Activated CD4-positive, CD25-positive, alpha-beta regulatory T cell (primary cell): ENCODE measurements around the gene CLEC10A.
"Not testable (repeated sequence)": the region's sequence is repeated elsewhere in the genome, so short reads cannot be mapped to it uniquely, and the experiment has no call there.

Experiments used
- DNase-seq, 4 experiments: peaks; one replicate each; lab custom pipeline; 2025; lab: John Stamatoyannopoulos, UW

CLEC10A gene

DNA sequence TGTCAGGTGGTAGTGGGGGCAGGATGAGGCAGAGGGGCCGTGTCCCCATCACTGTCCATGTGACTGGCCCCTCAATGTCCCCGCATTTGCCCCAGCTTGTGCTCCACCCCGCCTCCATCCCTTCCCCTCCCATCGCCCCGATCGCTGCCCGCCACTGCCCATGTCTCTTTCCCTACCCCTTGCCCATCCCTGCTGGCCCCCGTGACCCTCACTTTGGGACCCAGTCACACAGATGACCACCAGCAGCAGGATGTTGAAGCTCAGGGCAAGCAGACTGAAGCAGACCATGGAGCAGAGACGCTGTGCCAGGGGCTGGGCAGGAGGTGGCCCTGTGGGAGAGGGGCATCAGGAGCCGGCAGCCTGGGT lies 28.5 kb upstream of the CLEC10A start:
- DNase-seq = no peak

- DNase-seq = no peak
These were observed 27.9 kb upstream of the CLEC10A start for GRCh38 chr17:7107795-7108559.

- no peak for DNase-seq
These were observed 27.1 kb upstream of the CLEC10A start for GRCh38 chr17:7107012-7107754.

GRCh38 chr17:7102421-7102820 lies 22.4 kb upstream of the CLEC10A start:
- DNase-seq = no peak

GRCh38 chr17:7101531-7101930 lies 21.5 kb upstream of the CLEC10A start:
- no peak for DNase-seq

DNA sequence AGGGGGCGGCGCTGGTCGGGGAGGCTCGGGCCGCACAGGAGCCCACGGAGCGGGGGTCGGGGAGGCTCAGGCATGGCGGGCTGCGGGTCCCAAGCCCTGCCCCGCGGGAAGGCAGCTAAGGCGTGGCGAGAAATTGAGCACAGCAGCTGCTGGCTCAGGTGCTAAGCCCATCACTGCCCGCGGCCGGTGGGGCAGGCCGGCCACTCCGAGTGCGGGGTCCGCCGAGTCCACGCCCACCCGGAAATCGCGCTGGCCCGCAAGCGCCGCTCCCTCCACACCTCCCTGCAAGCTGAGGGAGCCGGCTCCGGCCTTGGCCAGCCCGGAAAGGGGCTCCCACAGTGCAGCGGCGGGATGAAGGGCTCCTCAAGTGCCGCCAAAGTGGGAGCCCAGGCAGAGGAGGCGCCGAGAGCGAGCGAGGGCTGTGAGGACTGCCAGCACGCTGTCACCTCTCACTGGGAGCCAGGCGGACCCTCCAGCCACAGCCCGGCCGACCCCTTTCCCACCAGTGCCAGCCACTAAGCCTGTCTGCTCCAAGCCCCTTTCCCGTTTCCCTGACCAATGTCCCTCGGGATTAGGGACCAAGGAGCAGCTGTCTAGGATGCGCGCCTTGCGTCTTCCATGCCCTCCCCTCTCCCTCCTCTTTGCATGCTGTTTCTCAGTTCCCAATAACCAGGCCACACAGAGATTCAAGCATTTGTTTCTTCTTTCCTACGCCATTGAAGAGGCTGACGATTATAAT lies 20.8 kb upstream of the CLEC10A start:
- DNase-seq = not testable (repeated sequence)

- DNase-seq = no peak
These were observed 18.9 kb upstream of the CLEC10A start for GRCh38 chr17:7098802-7099459.

DNA sequence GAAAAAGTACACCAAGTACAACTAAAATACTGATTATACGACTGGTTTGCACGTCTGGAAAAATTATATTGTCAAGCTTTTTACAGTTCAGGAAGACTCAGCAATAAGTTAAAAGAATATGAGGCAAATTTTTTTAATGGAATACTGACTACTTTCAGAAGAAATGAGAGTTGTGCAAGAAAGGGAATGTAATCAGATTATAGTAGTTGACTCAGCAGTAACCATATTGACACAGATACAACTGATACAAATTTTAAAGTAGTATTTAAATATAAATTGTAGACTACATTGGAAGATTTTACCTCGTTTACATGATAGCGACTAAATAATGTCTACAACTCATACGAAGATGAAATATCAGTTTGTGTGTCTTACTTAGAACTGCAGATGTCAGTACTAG lies 17.9 kb upstream of the CLEC10A start:
- DNase-seq = no peak

GRCh38 chr17:7095625-7096024 lies 15.6 kb upstream of the CLEC10A start:
- no peak for DNase-seq

DNA sequence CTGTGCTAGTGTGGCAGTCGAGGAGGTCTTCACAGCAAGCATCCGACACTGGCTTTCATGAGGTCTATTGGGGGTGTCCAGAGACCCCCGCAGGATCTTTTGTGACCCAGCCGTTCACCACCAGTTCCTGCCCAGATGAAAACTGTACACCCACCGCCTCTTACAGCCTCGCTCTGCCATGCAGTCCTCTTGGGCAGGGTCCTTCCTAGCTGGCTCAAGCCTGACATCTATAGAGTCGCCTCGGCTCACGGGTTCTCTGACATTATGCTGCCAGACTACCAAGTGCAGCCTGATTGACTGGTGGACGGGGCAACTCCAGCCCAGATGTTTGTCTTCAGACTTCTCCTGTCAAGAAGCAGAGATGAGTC lies 14.6 kb upstream of the CLEC10A start:
- no peak for DNase-seq

DNA sequence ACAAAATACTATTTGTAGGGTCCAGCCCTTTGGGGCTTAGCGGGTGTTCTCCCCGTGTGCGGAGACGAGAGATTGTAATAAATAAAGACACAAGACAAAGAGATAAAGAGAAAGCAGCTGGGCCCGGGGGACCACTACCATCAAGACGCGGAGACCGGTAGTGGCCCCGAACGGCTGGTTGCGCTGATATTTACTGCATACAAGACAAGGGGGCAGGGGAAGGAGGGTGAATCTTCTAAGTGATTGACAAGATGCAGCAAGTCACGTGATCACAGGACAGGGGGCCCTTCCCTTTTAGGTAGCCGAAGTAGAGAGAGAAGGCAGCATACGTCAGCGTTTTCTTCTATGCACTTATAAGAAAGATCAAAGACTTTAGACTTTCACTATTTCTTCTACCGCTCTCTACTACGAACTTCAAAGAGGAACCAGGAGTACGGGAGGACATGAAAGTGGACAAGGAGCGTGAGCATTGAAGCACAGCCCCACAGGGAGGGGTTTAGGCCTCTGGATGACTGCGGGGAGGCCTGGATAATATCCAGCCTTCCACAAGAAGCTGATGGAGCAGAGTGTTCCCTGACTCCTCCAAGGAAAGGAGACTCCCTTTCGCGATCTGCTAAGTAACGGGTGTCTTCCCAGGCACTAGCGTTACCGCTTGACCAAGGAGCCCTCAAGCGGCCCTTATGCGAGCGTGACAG lies 11.4 kb upstream of the CLEC10A start:
- not testable (repeated sequence) for DNase-seq

GRCh38 chr17:7089570-7089969 lies 9.5 kb upstream of the CLEC10A start:
- DNase-seq = not testable (repeated sequence)

DNA sequence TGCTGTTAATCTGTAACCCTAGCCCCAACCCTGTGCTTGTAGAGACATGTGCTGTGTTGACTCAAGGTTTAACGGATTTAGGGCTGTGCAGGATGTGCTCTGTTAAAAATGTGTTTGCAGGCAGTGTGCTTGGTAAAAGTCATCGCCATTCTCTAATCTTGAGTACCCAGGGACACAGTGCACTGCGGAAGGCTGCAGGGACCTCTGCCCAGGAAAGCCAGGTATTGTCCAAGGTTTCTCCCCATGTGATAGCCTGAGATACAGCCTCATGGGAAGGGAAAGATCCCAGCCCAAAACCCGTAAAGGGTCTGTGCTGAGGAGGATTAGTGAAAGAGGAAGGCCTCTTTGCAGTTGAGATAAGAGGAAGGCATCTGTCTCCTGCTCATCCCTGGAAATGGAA lies 8.4 kb upstream of the CLEC10A start:
- DNase-seq = not testable (repeated sequence)

- no peak for DNase-seq
These were observed 4.0 kb upstream of the CLEC10A start for GRCh38 chr17:7084088-7084487.

DNA sequence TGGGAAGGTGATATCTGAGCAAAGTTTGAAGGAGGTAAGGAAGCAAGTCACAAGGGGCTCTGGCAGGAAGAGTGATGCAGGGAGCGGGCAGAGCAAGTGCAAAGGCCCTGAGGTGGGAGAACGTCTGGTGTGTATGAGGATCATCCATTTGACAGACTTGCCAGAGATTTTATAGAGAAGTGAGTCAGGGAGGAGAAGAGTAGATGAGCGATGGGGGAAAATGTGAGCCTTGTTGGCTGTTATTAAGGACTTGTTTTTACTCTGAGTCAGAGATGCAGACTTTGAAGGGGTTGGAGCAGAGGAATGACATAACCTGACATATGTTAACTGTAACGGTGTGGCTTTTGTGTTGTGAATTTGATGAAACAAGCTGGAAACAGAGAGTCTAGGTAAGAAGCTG lies 3.5 kb upstream of the CLEC10A start:
- DNase-seq = no peak

DNA sequence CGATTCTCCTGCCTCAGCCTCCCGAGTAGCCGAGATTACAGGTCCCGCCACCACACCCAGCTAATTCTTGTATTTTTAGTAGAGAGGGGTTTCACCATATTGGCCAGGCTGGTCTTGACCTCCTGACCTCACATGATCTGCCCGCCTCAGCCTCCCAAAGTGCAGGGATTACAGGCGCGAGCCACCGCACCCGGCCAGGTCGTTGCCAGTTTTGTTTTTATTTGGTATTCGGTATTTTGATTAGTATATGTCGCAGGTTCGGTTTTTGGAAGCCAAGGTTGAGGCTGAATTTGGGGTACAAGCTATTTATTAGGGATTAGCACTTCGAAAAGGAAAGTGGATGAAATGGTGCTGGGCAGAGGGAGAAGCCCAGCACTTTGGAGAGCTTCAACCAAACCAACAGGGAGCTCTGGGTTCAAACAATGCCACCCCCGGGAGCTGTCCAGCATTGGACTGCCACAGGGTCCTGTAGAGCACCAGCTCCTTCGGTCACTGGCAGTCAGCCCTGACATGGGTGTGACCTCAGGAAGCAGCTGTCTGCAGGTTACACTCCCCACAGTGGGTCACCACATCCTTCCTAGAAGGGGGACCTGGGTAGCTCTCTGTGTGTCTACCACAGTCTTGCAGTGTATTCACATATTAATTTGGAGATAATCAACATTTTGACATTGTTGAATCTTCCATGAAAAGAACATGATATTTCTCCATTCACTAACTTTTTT lies 1.5 kb upstream of the CLEC10A start:
- no peak for DNase-seq

- no peak for DNase-seq
These were observed 498 bp upstream of the CLEC10A start for GRCh38 chr17:7080456-7081041.

- DNase-seq = no peak
These were observed 1.3 kb downstream of the CLEC10A start for GRCh38 chr17:7078711-7079110.

- DNase-seq = no peak
These were observed 2.0 kb downstream of the CLEC10A start for GRCh38 chr17:7077911-7078546.

DNA sequence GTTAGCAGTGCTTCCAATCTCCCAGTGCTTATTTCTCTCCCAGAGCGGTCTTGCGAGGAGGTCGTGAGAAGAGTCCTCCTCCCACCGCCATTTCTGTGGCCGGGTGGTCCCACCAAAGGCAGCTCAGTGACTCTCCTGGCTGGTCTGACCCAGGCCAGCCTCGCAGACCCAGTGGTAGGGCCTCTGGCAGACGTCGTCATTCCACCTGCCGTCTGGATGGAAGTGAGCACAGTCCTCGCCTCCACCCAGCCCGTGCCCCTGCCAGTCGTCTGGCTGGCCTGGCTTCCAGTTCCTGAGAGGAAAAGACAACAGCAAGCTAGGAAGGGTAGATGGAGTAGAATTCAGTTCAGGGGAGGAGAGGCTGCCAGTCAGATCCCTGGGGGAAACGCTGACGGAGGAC lies 5.1 kb downstream of the CLEC10A start:
- DNase-seq = no peak
